HUES48 (cell line): ENCODE measurements around the gene MAN1A1.
"Not testable (repeated sequence)": the region's sequence is repeated elsewhere in the genome, so short reads cannot be mapped to it uniquely, and the experiment has no call there.

Experiments
- H3K27ac ChIP-seq: one replicate; pipeline ENCODE4 v1.7.0; 2013; ENCODE audit warnings: low read depth, low read length, inconsistent platforms
- H3K27me3 ChIP-seq: 2 replicates; pipeline ENCODE4 v1.6.1; 2013; ENCODE audit warnings: mild to moderate bottlenecking, low read length; ENCODE audit not compliant: control insufficient read depth, insufficient read depth
- H3K36me3 ChIP-seq: 2 replicates; pipeline ENCODE4 v1.6.1; 2013; ENCODE audit warnings: low read length; ENCODE audit not compliant: control insufficient read depth, insufficient read depth
- H3K4me1 ChIP-seq: 2 replicates; pipeline ENCODE4 v1.6.1; 2013; ENCODE audit warnings: mild to moderate bottlenecking, low read length; ENCODE audit not compliant: control insufficient read depth, insufficient read depth
- H3K4me3 ChIP-seq: 2 replicates; pipeline ENCODE4 v1.5.1; 2013; ENCODE audit warnings: mild to moderate bottlenecking, low read depth, low read length
- H3K9ac ChIP-seq: 2 replicates; pipeline ENCODE4 v1.6.1; 2013; ENCODE audit warnings: mild to moderate bottlenecking, low read depth, low read length, moderate library complexity
- H3K9me3 ChIP-seq: 2 replicates; pipeline ENCODE4 v1.6.1; 2013; ENCODE audit warnings: low read length; ENCODE audit not compliant: control insufficient read depth, insufficient read depth

MAN1A1 gene

GRCh38 chr6:119169355-119169754 is 180.2 kb downstream of the MAN1A1 start:
- H3K4me3 ChIP-seq, H3K27me3 ChIP-seq, H3K36me3 ChIP-seq, H3K9ac ChIP-seq, H3K9me3 ChIP-seq, H3K4me1 ChIP-seq, H3K27ac ChIP-seq: not testable (repeated sequence)

DNA sequence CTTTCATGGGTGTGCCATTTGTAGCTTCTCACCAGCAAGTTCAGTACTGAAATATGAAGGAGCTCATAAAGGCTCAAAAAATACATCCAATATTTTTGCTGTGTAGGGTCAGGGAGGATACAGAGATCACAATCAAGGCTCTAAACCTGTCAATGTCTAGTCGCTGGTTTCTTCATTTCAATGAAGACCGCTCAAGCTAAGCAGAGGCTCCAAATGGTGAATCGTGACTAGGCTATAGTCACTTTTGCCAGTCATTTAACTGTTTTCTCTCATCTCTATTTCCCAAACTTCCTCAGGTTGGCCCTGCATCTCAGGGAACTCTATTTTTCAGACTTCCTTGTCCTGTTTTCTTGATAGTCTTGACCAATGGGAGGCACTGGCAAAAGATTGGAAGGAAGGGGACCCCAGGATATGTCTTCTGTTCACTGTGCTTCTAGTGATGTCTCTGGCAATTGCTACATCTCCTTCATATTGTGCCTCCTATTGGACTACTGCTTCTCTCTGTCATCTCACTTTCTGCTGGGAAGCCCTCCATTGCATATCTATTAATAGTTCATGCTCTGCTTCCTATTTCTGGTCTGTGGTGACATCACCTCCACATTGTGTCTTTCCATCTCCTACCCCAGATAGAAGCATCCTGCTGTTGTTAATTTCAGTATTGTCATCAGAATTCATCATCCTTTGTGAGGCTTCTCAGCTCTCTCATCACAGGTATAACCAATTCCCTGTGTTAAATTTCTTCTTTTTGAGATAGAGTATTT is 183.4 kb downstream of the MAN1A1 start:
- no peak overlapping the region for H3K4me3 ChIP-seq
- H3K9me3 ChIP-seq, result no peaks in the 10 kb centered on the region
- no peak overlapping the region for H3K9ac ChIP-seq
- no peaks in the 10 kb centered on the region for H3K27me3 ChIP-seq
- no peaks in the 10 kb centered on the region for H3K36me3 ChIP-seq
- no peaks in the 10 kb centered on the region for H3K4me1 ChIP-seq
- no peak overlapping the region for H3K27ac ChIP-seq

- Histone ChIP-seq H3K4me1 (no peaks in the 10 kb centered on the region), H3K27ac (no peak overlapping the region), H3K9ac (no peak overlapping the region), H3K36me3 (no peaks in the 10 kb centered on the region), H3K9me3 (no peaks in the 10 kb centered on the region), H3K4me3 (no peak overlapping the region), H3K27me3 (no peaks in the 10 kb centered on the region)
Measured at GRCh38 chr6:119163006-119163405, 186.6 kb downstream of the MAN1A1 start.

- no peak overlapping the region for H3K9ac ChIP-seq
- no peak overlapping the region for H3K27ac ChIP-seq
- H3K4me3 ChIP-seq, result no peak overlapping the region
- H3K27me3 ChIP-seq, result no peaks in the 10 kb centered on the region
- no peaks in the 10 kb centered on the region for H3K9me3 ChIP-seq
- H3K4me1 ChIP-seq, result no peaks in the 10 kb centered on the region
- no peaks in the 10 kb centered on the region for H3K36me3 ChIP-seq
Measured at GRCh38 chr6:119162134-119162775, 187.3 kb downstream of the MAN1A1 start.

GRCh38 chr6:119161438-119161837 is 188.1 kb downstream of the MAN1A1 start:
- no peaks in the 10 kb centered on the region for H3K4me1 ChIP-seq
- no peaks in the 10 kb centered on the region for H3K36me3 ChIP-seq
- no peak overlapping the region for H3K4me3 ChIP-seq
- H3K27ac ChIP-seq, result no peak overlapping the region
- no peaks in the 10 kb centered on the region for H3K27me3 ChIP-seq
- H3K9ac ChIP-seq, result no peak overlapping the region
- no peaks in the 10 kb centered on the region for H3K9me3 ChIP-seq

DNA sequence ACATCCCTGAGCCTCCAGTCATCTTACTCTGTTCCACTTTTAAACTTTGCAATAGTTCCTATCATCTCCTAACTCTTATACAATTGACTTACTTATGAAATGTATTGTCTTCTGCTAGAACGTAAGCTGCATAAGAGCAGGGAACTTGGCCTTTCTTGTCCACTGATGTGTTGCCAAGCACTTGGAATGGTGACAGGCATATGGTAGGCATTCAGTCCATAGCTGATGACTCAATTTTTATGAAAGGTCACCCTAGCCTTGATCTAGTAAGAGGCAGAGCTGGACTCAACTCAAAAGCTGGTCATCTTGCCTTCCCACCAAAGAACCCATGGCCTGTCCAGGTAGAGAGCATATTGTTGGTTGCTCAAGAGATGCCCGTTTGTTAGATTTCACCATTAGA is 188.7 kb downstream of the MAN1A1 start:
- Histone ChIP-seq H3K27me3 (no peaks in the 10 kb centered on the region), H3K4me3 (no peak overlapping the region), H3K9ac (no peak overlapping the region), H3K9me3 (no peaks in the 10 kb centered on the region), H3K27ac (no peak overlapping the region), H3K4me1 (no peaks in the 10 kb centered on the region), H3K36me3 (no peaks in the 10 kb centered on the region)

DNA sequence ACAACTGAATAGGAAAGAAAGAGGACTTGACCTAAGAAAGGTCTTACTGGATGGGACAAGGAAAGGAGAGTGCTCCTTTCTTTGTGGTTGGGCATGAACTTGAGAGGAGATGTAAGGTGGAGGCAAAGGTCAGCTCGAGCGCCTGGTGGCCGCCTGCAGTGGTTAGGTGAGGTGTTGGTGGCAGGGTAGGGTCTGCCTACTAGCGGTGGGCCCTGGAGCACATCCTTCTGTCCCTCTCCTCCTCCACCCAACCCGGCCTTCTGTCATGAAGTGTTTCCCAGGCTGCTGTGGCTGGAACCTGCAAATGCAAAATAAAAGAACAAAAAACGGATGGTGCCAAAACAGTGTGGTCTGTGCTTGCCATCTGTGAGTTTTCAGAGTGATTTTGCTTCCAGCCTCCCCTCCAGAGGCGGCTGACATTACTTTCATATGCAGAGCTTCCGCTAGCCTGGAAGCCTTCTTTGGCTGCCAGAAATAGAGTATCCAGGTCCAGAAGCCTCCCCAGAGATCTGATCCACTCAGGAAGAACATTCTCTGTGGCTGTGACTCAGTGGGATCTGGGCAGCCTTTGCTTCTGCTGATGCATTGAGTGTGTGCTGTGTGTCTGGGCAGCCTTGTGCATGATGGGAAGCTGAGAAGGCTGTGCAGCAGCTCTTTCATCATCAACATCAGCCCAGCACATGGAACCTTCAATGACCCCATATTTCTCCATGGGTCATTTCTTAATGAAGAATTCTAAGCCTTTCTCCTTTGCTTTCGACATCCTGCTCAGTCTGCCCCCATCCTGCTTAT is 191.3 kb downstream of the MAN1A1 start:
- Histone ChIP-seq H3K27me3 (no peaks in the 10 kb centered on the region), H3K4me1 (no peaks in the 10 kb centered on the region), H3K36me3 (no peaks in the 10 kb centered on the region), H3K4me3 (no peak overlapping the region), H3K27ac (no peak overlapping the region), H3K9ac (no peak overlapping the region), H3K9me3 (no peaks in the 10 kb centered on the region)

DNA sequence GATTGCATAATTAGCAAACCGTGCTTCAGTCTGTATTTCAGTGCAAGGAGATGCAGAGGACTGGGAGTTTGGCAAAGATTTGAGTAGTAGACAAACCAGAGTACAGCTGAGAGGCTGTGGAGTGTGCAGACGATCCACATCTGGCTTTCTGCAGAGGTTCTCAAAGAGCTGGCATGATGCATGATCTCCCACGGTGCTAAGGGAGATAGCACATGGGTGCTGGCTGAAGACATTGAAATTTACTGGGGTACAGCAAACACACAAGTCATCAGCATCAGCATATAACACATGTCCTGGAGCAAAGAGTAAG is 192.1 kb downstream of the MAN1A1 start:
- H3K4me1 ChIP-seq, result no peaks in the 10 kb centered on the region

DNA sequence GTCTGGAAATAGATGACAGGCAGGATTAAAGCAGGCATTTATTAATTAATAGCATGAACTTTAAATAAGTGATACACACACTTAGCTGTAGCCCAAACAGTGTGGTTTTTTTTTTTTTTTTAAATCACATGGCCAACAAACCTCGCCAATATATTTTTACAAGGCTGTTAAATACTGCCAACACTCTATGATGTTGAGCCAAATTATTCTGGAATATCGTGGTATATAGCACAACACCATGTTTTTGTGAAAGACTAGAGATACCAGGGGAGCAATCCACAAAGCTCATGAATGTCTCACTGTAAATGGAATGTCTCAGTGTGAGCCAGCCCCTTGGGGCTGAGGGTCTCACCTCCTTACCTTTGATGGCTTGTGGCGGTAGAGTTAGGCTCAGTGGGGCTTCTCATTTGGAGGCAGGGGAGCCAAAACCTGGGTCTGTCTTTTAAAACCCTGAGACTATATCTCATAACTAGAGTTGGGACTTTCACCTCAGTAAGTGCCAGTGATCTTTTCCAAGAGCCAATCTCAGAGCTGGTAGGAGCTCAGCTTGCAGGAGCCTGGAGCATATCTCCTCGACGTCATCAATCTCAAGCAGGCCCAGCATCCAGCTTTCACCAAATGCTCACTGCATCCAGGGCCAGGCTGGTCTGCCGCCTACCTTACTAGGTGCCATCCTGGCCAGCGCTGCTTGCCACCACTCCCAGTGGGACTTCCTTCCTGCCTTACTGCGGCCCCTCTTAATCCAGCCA is 192.6 kb downstream of the MAN1A1 start:
- no peak overlapping the region for H3K27ac ChIP-seq
- no peaks in the 10 kb centered on the region for H3K36me3 ChIP-seq
- H3K9me3 ChIP-seq, result no peaks in the 10 kb centered on the region
- H3K4me1 ChIP-seq, result no peaks in the 10 kb centered on the region
- no peak overlapping the region for H3K4me3 ChIP-seq
- H3K9ac ChIP-seq, result no peak overlapping the region
- H3K27me3 ChIP-seq, result no peaks in the 10 kb centered on the region

More for the DNA sequence above, 192.1 kb downstream of the MAN1A1 start:
- no peak overlapping the region for H3K4me3 ChIP-seq
- no peaks in the 10 kb centered on the region for H3K36me3 ChIP-seq
- H3K27me3 ChIP-seq, result no peaks in the 10 kb centered on the region
- no peak overlapping the region for H3K9ac ChIP-seq
- H3K27ac ChIP-seq, result no peak overlapping the region
- no peaks in the 10 kb centered on the region for H3K9me3 ChIP-seq

- not testable (repeated sequence) for H3K27ac ChIP-seq, H3K4me3 ChIP-seq, H3K9me3 ChIP-seq, H3K36me3 ChIP-seq, H3K9ac ChIP-seq, H3K4me1 ChIP-seq, H3K27me3 ChIP-seq
Measured at GRCh38 chr6:119156082-119156481, 193.5 kb downstream of the MAN1A1 start.
